IMR-90 (cell line): Measurements from ENCODE around the gene ME1.
"Not testable (repeated sequence)": the region's sequence is repeated elsewhere in the genome, so short reads cannot be mapped to it uniquely, and the experiment has no call there.

Experiments used
- BHLHE40 ChIP-seq: fragments of 150-350 bp; IDR thresholded peaks from 2 replicates; pipeline ENCODE4 v1.6.1; 2016; ENCODE audit warnings: mild to moderate bottlenecking, low read depth, low read length
- CEBPB ChIP-seq: IDR thresholded peaks from 2 replicates; pipeline ENCODE4 v1.6.1; 2012; ENCODE audit warnings: low read depth, low read length, improper control_type of control experiment
- CTCF ChIP-seq: conservative IDR thresholded peaks from 2 replicates; pipeline ENCODE4 v1.5.1; 2012; ENCODE audit warnings: mild to moderate bottlenecking, low read depth, low read length, improper control_type of control experiment
- FOS ChIP-seq: fragments of 150-350 bp; IDR thresholded peaks from 2 replicates; pipeline ENCODE4 v1.6.1; 2016; ENCODE audit warnings: low read depth, low read length
- MAFK ChIP-seq: IDR thresholded peaks from 2 replicates; pipeline ENCODE4 v1.6.1; 2012; ENCODE audit warnings: low read depth, low read length, improper control_type of control experiment
- MAZ ChIP-seq: IDR thresholded peaks from 2 replicates; pipeline ENCODE4 v1.6.1; 2012; ENCODE audit warnings: low read depth, mild to moderate bottlenecking, low read length, improper control_type of control experiment, moderate library complexity, borderline replicate concordance
- MXI1 ChIP-seq: IDR thresholded peaks from 2 replicates; pipeline ENCODE4 v1.6.1; 2012; ENCODE audit warnings: low read depth, mild to moderate bottlenecking, low read length, moderate library complexity, borderline replicate concordance
- POLR2A ChIP-seq: IDR thresholded peaks from 2 replicates; pipeline ENCODE4 v1.6.1; 2012; ENCODE audit warnings: mild to moderate bottlenecking, low read depth, low read length
- RAD21 ChIP-seq: IDR thresholded peaks from 2 replicates; pipeline ENCODE4 v1.6.1; 2012; ENCODE audit warnings: low read length, improper control_type of control experiment
- RFX5 ChIP-seq: IDR thresholded peaks from 2 replicates; pipeline ENCODE4 v1.8.0; 2012; ENCODE audit warnings: low read depth, mild to moderate bottlenecking, low read length, moderate library complexity
- SMC3 ChIP-seq: fragments of 150-350 bp; IDR thresholded peaks from 2 replicates; pipeline ENCODE4 v1.6.1; 2016; ENCODE audit warnings: low read depth, mild to moderate bottlenecking, antibody characterized with exemption, low read length, moderate library complexity
- TF ChIP-seq, protein P1 (sequence below): fragments of 150-350 bp; IDR thresholded peaks from 2 replicates; pipeline ENCODE4 v1.6.1; 2017; ENCODE audit warnings: mild to moderate bottlenecking, antibody characterized with exemption, low read length, low read depth
- TF ChIP-seq, protein P2 (sequence below): fragments of 150-350 bp; IDR thresholded peaks from 2 replicates; pipeline ENCODE4 v1.6.1; 2016; ENCODE audit warnings: low read depth, mild to moderate bottlenecking, low read length, moderate library complexity, borderline replicate concordance

GRCh38 chr6:83333916-83334315 lies 96.9 kb downstream of the ME1 start:
- not testable (repeated sequence) for TF ChIP-seq RAD21, CTCF, MAFK, CEBPB, POLR2A, RFX5, MAZ, SMC3, BHLHE40, FOS, MXI1
- TF ChIP-seq, protein P1, sequence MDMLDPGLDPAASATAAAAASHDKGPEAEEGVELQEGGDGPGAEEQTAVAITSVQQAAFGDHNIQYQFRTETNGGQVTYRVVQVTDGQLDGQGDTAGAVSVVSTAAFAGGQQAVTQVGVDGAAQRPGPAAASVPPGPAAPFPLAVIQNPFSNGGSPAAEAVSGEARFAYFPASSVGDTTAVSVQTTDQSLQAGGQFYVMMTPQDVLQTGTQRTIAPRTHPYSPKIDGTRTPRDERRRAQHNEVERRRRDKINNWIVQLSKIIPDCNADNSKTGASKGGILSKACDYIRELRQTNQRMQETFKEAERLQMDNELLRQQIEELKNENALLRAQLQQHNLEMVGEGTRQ: not testable (repeated sequence)
- TF ChIP-seq, protein P2, sequence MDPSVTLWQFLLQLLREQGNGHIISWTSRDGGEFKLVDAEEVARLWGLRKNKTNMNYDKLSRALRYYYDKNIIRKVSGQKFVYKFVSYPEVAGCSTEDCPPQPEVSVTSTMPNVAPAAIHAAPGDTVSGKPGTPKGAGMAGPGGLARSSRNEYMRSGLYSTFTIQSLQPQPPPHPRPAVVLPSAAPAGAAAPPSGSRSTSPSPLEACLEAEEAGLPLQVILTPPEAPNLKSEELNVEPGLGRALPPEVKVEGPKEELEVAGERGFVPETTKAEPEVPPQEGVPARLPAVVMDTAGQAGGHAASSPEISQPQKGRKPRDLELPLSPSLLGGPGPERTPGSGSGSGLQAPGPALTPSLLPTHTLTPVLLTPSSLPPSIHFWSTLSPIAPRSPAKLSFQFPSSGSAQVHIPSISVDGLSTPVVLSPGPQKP: not testable (repeated sequence)
